GM12878 (cell line): ENCODE results near the gene C1orf52. TPM values are rescaled to one million over a fixed set of nuclear protein-coding genes. Genes with fewer than 3 reads are reported as not detected.

Source experiments
- ATAC-seq: fragments of 200-7000 bp; cut with Tn5 transposase; 3 replicates; pipeline ENCODE4 v1.9.1; 2020; ENCODE audit warnings: mild to moderate bottlenecking, moderate library complexity
- BruUV-seq: library from RNA; stranded (reverse); fragments of 400-500 nt; replicated peaks from 2 replicates; lab custom pipeline; 2021; lab: Mats Ljungman, UMichigan
- CTCF ChIA-PET: fragments of 300-600 bp; sonication (Branson Sonifier 250); formaldehyde crosslinking; extraction: SDS; loops from one replicate; lab custom pipeline; 2021; ENCODE audit warnings: inconsistent platforms; lab: Yijun Ruan, JAX
- POLR2A ChIA-PET: fragments of 350-600 bp; formaldehyde crosslinking; extraction: SDS; loops from one replicate; lab custom pipeline; 2021; ENCODE audit warnings: inconsistent platforms; lab: Charles Lee
- RAD21 ChIA-PET: fragments of 300-600 bp; sonication (Branson Sonifier 250); formaldehyde crosslinking; loops from one replicate; lab custom pipeline; 2023; ENCODE audit warnings: antibody characterized with exemption; ENCODE audit not compliant: unreplicated experiment; lab: Charles Lee
- SMC1A ChIA-PET: fragments of 300-600 bp; sonication (Branson Sonifier 250); formaldehyde crosslinking; loops from one replicate; lab custom pipeline; 2023; ENCODE audit not compliant: unreplicated experiment, uncharacterized antibody; lab: Charles Lee
- DNase-seq: peaks from one replicate; pipeline ENCODE4 v3.0.0-alpha.2; 2011; ENCODE audit warnings: low read depth, low spot score
- FAIRE-seq: peaks from 3 replicates; lab custom pipeline; 2011; peaks lifted over from hg19 to GRCh38; lab: Jason Lieb, UNC
- H2AFZ ChIP-seq: 2 replicates; pipeline ENCODE4 v1.6.0; 2011; ENCODE audit warnings: low read depth, low read length, control low read depth; ENCODE audit not compliant: control insufficient read depth
- H3K27ac ChIP-seq: 2 replicates; pipeline ENCODE4 v1.5.1; 2011; ENCODE audit warnings: control low read depth; ENCODE audit not compliant: control insufficient read depth, insufficient read depth
- H3K27me3 ChIP-seq, 2 experiments: replicated peaks in 1 of 2; 2 replicates each; pipeline versions ENCODE4 v1.6.0 to v1.6.1; 2011; ENCODE audit warnings: low read length in 1 of 2; ENCODE audit not compliant: control insufficient read depth in 2 of 2, insufficient read depth in 2 of 2
- H3K36me3 ChIP-seq, 2 experiments: 2 replicates each; pipeline ENCODE4 v1.5.1; 2011; ENCODE audit warnings: low read length in 1 of 2; ENCODE audit not compliant: control insufficient read depth in 2 of 2, insufficient read depth in 2 of 2
- H3K4me1 ChIP-seq: 2 replicates; pipeline ENCODE4 v1.6.1; 2011; ENCODE audit warnings: mild to moderate bottlenecking, low read length, moderate library complexity, mixed read lengths; ENCODE audit not compliant: control insufficient read depth, insufficient read depth
- H3K4me2 ChIP-seq: 2 replicates; pipeline ENCODE4 v1.6.0; 2011; ENCODE audit warnings: control low read depth; ENCODE audit not compliant: control insufficient read depth, insufficient read depth
- H3K4me3 ChIP-seq: fragments of 200-600 bp; sonication (generic); 2 replicates; pipeline ENCODE4 v1.5.1; 2016
- H3K79me2 ChIP-seq: 2 replicates; pipeline ENCODE4 v1.6.0; 2011; ENCODE audit warnings: low read length; ENCODE audit not compliant: control insufficient read depth, insufficient read depth
- H3K9ac ChIP-seq: 2 replicates; pipeline ENCODE4 v1.8.0; 2011; ENCODE audit warnings: low read length, control low read depth, mixed read lengths; ENCODE audit not compliant: control insufficient read depth, insufficient read depth
- H3K9me3 ChIP-seq: replicated peaks from 3 replicates; pipeline ENCODE4 v1.5.1; 2011; ENCODE audit warnings: mild to moderate bottlenecking, low read length; ENCODE audit not compliant: control insufficient read depth, insufficient read depth
- H4K20me1 ChIP-seq: 2 replicates; pipeline ENCODE4 v1.6.0; 2011; ENCODE audit not compliant: control insufficient read depth, insufficient read depth
- BACH1 ChIP-seq: fragments of 450-650 bp; IDR thresholded peaks from 2 replicates; pipeline ENCODE4 v1.6.1; 2017; ENCODE audit warnings: mild to moderate bottlenecking, borderline replicate concordance
- HCFC1 ChIP-seq: fragments of 150-350 bp; IDR thresholded peaks from 2 replicates; pipeline ENCODE4 v1.6.1; 2014; ENCODE audit warnings: low read length
- KLF5 ChIP-seq: fragments of 450-650 bp; IDR thresholded peaks from 2 replicates; pipeline ENCODE4 v1.6.1; 2014; ENCODE audit warnings: mild to moderate bottlenecking; ENCODE audit not compliant: partially characterized antibody
- LARP7 ChIP-seq: fragments of 450-650 bp; IDR thresholded peaks from 2 replicates; pipeline ENCODE4 v1.6.1; 2017; ENCODE audit warnings: mild to moderate bottlenecking
- MEF2B ChIP-seq: fragments of 450-650 bp; IDR thresholded peaks from 2 replicates; pipeline ENCODE4 v1.6.1; 2018; ENCODE audit warnings: mild to moderate bottlenecking, moderate library complexity; ENCODE audit not compliant: partially characterized antibody, poor library complexity, severe bottlenecking
- NFIC ChIP-seq: IDR thresholded peaks from 2 replicates; pipeline ENCODE4 v1.6.1; 2012; ENCODE audit warnings: low read depth, mild to moderate bottlenecking, inconsistent platforms, low read length, moderate library complexity
- NRF1 ChIP-seq: conservative IDR thresholded peaks from 2 replicates; pipeline ENCODE4 v1.6.1; 2011; ENCODE audit warnings: mild to moderate bottlenecking, low read depth, low read length, improper control_type of control experiment
- POLR2A ChIP-seq: IDR thresholded peaks from 2 replicates; pipeline ENCODE4 v1.6.1; 2011; ENCODE audit warnings: low read depth, mild to moderate bottlenecking, low read length
- SPI1 ChIP-seq: IDR thresholded peaks from 2 replicates; pipeline ENCODE4 v1.6.1; 2011; ENCODE audit warnings: low read depth, mild to moderate bottlenecking, low read length, moderate library complexity, borderline replicate concordance; ENCODE audit not compliant: insufficient read depth
- TARDBP ChIP-seq: IDR thresholded peaks from 2 replicates; pipeline ENCODE4 v1.6.1; 2016; ENCODE audit warnings: borderline replicate concordance
- ZNF207 ChIP-seq: fragments of 450-650 bp; IDR thresholded peaks from 2 replicates; pipeline ENCODE4 v1.6.1; 2014; ENCODE audit warnings: antibody characterized with exemption, mild to moderate bottlenecking, borderline replicate concordance
- ZNF217 ChIP-seq: fragments of 450-650 bp; IDR thresholded peaks from 2 replicates; pipeline ENCODE4 v1.6.1; 2017; ENCODE audit warnings: antibody characterized with exemption, mild to moderate bottlenecking
- ZNF274 ChIP-seq: IDR thresholded peaks from one replicate; pipeline ENCODE4 v1.8.0; 2011; ENCODE audit not compliant: insufficient read length, insufficient read depth
- WGBS: methylation state at CpG from one replicate; pipeline ENCODE4 v1.1.6; 2016; ENCODE audit warnings: low lambda C conversion rate; ENCODE audit not compliant: insufficient replicate concordance, insufficient coverage; ENCODE audit errors: missing lambda C conversion rate; 5-methylcytosine and 5-hydroxymethylcytosine counted together
- in situ Hi-C: fragments of 300-500 bp; cut with MboI; formaldehyde crosslinking; loops from 9 replicates; pipeline ENCODE4 v1.14.3; 2018; ENCODE audit warnings: mixed read lengths
- intact Hi-C: fragments of 100-400 bp; cut with micrococcal nuclease; formaldehyde crosslinking; loops from one replicate; pipeline ENCODE4 v1.14.2; 2022; ENCODE audit not compliant: unreplicated experiment
- polyA plus RNA-seq, 11 experiments: library from polyadenylated mRNA; depleted of rRNA in 4 of 11; unstranded in 6 of 11; stranded (reverse) in 5 of 11; fragments of >200 nt; fragmentation: Nextera tagmentation in 4 of 11; fragmentation: Illumina TruSeq in 1 of 11; extraction: Ambion mirVana in 4 of 11; extraction: Trizol in 1 of 11; gene quantifications; 1 replicate in 1 of 11; 2 replicates in 10 of 11; pipeline versions ENCODE4 v1.2.1 to v1.2.3, GENCODE V29; 2011 to 2016; ENCODE audit warnings: inconsistent platforms in 2 of 11, missing spikeins in 2 of 11, low read depth in 1 of 11
- total RNA-seq, 4 experiments: library from RNA; depleted of rRNA in 3 of 4; stranded (reverse); fragments of >200 nt in 3 of 4; fragmentation: Illumina TruSeq in 1 of 4; extraction: Trizol in 1 of 4; gene quantifications; 2 replicates each; pipeline versions ENCODE4 v1.2.1 to v1.2.3, GENCODE V29; 2013 to 2021
- TF ChIP-seq, protein P1 (sequence below): fragments of 150-350 bp; IDR thresholded peaks from 2 replicates; pipeline ENCODE4 v1.6.1; 2014; ENCODE audit warnings: mild to moderate bottlenecking, low read depth, low read length

Gene C1orf52
- total and polyA plus RNA-seq, 10 of the 15 experiments (the other 5 are each of a cell fraction or from before 2014, with no cell fraction given), result 9.4 to 39.5 (median 17.6) TPM

DNA sequence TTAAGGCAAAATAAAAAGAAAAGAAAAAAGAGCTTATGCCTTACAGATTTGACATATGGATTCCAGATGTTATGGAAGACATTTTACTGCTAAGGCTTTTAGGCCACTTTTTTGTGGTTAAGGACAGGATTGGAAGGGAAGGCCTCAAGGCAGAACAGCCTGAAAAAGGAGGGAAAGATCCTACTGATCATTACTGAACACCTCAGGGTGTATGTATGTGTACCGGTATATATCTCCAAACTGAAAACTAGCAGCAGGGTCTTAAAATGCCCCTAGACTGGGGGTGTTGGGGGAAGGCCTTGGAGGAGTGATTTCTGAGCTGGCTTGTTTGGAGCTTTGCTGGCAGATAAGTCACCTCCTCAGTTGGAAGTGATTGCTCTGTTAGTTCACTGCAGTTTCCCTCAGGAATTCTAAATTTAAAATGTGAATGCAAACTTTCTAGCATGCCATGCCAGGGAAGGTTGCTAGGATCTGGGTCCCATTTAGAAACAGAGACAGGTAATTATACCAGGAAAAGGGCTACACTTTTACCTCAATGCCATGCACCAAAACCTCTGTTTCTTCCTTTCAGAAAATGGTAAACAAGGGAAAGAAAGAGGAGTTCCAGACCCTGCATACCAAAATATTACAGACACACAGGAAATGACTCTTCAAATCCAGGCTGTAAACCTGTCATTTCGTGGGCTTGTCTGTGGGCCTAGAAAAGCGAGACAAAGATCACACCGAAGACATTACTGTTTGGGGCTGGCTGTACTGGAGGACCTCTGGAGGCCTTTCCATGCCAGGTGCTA is 15.0 kb downstream of the C1orf52 start:
- SMC1A ChIA-PET, result interaction anchor here (1.3 kb wide), 1 partner anchor 10 kb away, joined by 7 read pairs; no protein-coding TSS in a partner anchor
- WGBS, result 71% methylated on average over 4 of the region's 4 CpGs
- H3K4me2 ChIP-seq, result no peak overlapping the region
- no peak overlapping the region for H3K27ac ChIP-seq
- POLR2A ChIA-PET, result no interaction called here
- ATAC-seq (no peak), FAIRE-seq (no peak), DNase-seq (no peak)
- H3K79me2 ChIP-seq, result no peaks in the 10 kb centered on the region
- TF ChIP-seq POLR2A (no peak), TARDBP (no peak), NFIC (no peak), NRF1 (no peak), SPI1 (no peak), ZNF274 (no peak), ZNF217 (no peak)
- no peak overlapping the region for H2AFZ ChIP-seq
- in situ Hi-C loops (no loop called here), intact Hi-C loops (no loop called here)
- H4K20me1 ChIP-seq, result no peaks in the 10 kb centered on the region
- H3K9ac ChIP-seq, result no peak overlapping the region
- no peak overlapping the region for H3K4me3 ChIP-seq
- no TSS peak for BruUV-seq
- no peaks in the 10 kb centered on the region for H3K4me1 ChIP-seq
- H3K27me3 ChIP-seq, result no peaks in the 10 kb centered on the region
- no peaks in the 10 kb centered on the region for H3K36me3 ChIP-seq
- CTCF ChIA-PET, result interaction anchor here (1.3 to 3.6 kb wide), 4 partner anchors 10 to 300 kb away, joined by 3 to 11 read pairs (median 6); partner anchors contain the start of gene C1orf52
- H3K9me3 ChIP-seq, result no peaks in the 10 kb centered on the region; the same call in 2 of the 3 replicates
- RAD21 ChIA-PET, result no interaction called here

DNA sequence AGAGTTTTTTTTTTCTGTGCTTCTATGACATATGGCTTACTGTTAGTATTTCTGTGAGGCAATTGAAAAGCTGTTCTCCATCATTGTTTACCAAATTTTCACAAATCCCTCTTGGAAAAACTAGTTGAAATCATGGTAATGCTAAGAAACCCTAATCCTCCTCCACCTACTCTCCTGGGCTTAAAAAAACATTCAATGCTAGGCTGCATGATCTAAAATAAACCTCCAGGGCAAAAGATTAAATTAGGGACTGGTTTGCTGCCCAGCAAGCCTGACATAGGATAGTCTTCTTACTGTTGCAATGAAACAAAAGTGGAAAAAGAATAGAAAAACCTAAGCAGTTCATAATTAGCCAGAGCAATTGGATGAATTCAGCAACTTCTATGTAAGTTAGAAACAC is 16.1 kb downstream of the C1orf52 start:
- SMC1A ChIA-PET, result interaction anchor here (0.6 kb wide), 1 partner anchor 26 kb away, joined by 5 read pairs; no protein-coding TSS in a partner anchor
- RAD21 ChIA-PET, result no interaction called here
- TF ChIP-seq ZNF217, result no peak
- no peak for TF ChIP-seq ZNF207
- no peak for TF ChIP-seq KLF5
- no peak for TF ChIP-seq MEF2B
- no peak for TF ChIP-seq BACH1
- TF ChIP-seq, protein P1, sequence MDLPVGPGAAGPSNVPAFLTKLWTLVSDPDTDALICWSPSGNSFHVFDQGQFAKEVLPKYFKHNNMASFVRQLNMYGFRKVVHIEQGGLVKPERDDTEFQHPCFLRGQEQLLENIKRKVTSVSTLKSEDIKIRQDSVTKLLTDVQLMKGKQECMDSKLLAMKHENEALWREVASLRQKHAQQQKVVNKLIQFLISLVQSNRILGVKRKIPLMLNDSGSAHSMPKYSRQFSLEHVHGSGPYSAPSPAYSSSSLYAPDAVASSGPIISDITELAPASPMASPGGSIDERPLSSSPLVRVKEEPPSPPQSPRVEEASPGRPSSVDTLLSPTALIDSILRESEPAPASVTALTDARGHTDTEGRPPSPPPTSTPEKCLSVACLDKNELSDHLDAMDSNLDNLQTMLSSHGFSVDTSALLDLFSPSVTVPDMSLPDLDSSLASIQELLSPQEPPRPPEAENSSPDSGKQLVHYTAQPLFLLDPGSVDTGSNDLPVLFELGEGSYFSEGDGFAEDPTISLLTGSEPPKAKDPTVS, result no peak
- TF ChIP-seq LARP7, result no peak
- TF ChIP-seq HCFC1, result no peak

More for the DNA sequence above, 16.1 kb downstream of the C1orf52 start:
- CTCF ChIA-PET, result interaction anchor here (3.6 kb wide), 1 partner anchor 11 kb away, joined by 11 read pairs; no protein-coding TSS in a partner anchor
- Histone ChIP-seq H3K27ac (no peak overlapping the region), H3K79me2 (no peaks in the 10 kb centered on the region), H3K4me2 (no peak overlapping the region), H3K4me1 (no peaks in the 10 kb centered on the region), H4K20me1 (no peaks in the 10 kb centered on the region), H3K36me3 (no peaks in the 10 kb centered on the region), H3K9ac (no peak overlapping the region), H2AFZ (no peak overlapping the region), H3K9me3 (no peaks in the 10 kb centered on the region), H3K27me3 (no peaks in the 10 kb centered on the region), H3K4me3 (no peak overlapping the region)
- ATAC-seq (no peak), DNase-seq (no peak), FAIRE-seq (no peak)
- BruUV-seq, result no TSS peak
- intact Hi-C loops, result no loop called here
- POLR2A ChIA-PET, result no interaction called here
- in situ Hi-C loops, result no loop called here
